GM21423 (cell line): ENCODE results near the gene ADAM17.

ENCODE experiments used
- ATAC-seq: cut with Tn5 transposase; IDR thresholded peaks from one replicate; pipeline ENCODE4 v1.9.1; 2021; ENCODE audit warnings: mild to moderate bottlenecking, moderate library complexity; ENCODE audit not compliant: unreplicated experiment

ADAM17 gene

DNA sequence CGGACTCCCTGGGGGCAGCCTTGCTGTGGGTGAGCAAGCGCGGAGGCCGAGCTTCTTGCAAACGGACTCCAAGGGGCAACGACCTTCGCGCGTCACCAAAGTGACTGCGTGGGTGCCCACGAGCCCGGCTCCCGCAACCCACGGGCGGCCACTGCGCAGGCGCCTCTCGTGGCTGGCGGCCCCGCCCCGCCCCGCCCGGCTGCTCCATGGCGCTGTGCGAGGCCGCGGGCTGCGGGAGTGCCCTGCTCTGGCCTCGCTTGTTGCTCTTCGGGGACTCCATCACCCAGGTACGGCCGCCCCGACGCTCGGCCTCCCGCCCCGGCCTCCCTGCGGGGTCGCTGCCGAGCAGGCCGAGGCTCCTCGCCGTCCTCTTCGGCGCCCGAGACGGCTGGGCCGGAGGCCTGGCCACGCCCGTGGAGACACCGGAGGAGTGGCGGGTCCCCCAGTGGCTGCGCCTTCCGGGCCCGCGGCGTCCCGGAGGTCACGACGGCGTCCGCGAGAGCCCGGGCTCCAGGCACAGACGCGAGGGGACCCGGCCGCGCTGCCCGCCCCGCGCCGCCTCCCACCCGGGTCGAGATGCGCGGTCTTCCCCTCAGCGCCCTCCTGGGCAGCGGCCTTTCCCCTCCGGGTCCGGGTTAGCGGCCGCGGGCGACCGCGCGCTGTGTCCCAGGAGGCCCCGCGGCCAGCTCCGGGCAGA lies 81.1 kb downstream of the ADAM17 start, which contains the start of gene IAH1:
Gene IAH1 (plus strand): TSS at position 191 of the 697 bp plus-strand sequence. CDS start 16 bp downstream, at position 207.
- ATAC-seq = peak; percentile 69

DNA sequence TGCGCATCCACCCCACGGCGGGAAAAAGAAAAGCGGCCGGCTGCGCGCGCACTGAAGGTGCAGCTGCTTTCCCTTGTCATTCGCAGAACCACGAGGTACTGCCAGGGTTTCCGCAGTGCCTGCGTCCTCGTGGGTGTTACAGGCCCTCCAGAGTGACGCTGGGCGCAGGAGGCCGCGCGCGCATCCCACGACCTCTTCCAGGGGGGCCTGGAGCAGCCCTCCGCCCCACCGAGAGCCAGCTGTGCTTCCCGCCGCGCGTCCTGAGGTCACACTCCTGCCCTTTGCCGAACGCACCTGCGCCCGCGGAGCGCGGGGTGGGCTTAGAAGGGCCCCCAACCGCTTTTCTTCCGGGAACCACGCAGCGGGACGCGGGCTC lies 81.7 kb downstream of the ADAM17 start:
- ATAC-seq = peak; percentile 27

GRCh38 chr2:9473308-9473984 lies 82.2 kb downstream of the ADAM17 start:
- ATAC-seq = no peak

DNA sequence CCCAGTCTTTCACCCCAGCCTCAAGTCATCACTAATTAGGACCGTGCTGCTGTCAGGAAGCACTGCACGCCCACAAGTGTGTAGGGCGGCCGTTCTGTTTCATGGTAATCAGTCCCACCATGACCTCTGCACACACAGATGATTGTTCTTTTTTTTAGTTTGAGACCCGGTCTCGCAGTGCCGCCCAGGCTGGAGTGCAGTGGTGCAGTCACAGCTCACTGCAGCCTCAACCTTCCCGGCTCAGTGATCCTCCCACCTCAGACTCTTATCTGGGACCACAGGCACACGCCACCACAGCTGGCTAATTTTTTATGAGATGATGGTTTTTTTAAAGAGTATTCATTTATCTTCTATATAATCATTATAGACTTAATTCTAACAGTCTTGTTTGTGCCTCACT lies 83.1 kb downstream of the ADAM17 start:
- ATAC-seq = no peak

GRCh38 chr2:9471206-9471605 lies 84.4 kb downstream of the ADAM17 start:
- ATAC-seq = no peak

DNA sequence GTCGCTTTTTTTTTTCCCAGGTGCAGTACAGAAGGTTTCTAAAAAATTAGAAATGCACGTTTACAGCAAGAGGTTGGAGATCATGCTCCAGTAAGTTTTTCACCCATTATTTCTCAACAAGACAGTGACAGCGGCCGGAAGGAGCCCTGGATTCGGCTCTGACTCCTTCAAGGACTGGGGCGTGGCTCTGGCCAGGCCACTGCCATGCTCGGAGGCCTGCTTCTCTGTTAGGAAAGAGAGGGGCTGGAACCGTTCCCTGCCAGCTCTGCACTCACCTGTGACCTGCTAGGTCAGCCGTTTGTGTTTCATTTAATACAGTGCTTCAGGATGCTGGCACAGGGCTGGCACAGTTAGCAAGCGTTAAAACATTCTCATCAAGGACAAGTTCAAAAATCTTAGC lies 87.9 kb downstream of the ADAM17 start:
- no peak for ATAC-seq

GRCh38 chr2:9466147-9466683 lies 89.4 kb downstream of the ADAM17 start:
- ATAC-seq = no peak

DNA sequence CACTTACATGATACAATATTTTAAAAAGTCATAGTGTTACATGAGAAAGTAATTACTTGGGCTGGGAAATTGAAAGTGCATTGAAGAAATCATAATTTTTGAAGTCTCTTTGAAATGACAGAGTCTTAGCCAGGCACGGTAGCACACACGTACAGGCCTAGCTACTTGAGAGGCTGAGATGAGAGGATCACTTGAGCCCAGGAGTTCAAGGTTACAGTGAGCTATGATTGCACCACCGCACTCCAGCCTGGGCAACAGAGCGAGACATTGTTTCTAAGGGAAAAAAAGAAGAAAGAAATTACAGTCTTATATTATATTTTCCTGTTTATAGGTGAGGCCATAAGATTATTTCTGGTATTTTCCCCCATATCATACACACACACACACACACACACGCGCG lies 90.5 kb downstream of the ADAM17 start:
- no peak for ATAC-seq

- no peak for ATAC-seq
Observed at GRCh38 chr2:9463698-9464034, 92.0 kb downstream of the ADAM17 start.

DNA sequence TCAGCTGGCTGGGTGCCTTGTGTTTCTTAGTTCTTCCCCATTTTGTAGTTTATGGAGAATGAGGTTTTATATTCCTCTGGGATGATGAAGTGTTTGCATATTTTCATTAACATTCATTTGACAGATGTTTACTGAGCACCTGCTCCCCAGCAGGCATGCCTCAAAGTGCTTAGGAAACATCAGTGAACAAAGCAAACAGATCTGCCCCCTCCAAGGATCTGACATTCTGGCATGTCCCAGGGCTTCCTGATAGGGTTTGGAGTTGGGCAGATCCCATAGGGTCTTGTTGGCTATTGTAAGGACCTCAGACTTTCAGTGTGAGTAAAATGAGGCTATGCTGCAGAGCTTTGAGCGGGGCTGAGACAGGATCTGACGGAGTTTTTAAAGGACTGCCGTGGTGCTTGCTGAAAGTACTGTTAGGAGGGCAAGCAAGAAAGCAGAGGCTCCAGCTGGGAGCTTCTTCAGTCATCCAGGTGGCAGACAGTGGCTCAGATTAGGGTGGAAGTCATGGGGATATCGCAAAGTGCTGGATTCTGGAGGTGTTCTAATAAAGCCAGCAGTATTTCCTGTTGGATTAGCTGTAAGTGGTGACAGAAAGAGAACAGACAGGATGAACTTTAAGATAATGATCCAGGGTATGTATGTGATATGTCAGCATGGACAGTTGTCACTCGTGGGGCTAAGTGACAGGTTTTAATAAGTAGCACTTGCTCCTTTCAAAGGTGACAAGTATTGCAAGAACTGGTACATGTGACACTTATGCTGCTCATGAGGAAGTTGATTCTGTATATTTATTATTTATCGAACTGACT lies 92.5 kb downstream of the ADAM17 start:
- ATAC-seq = no peak

DNA sequence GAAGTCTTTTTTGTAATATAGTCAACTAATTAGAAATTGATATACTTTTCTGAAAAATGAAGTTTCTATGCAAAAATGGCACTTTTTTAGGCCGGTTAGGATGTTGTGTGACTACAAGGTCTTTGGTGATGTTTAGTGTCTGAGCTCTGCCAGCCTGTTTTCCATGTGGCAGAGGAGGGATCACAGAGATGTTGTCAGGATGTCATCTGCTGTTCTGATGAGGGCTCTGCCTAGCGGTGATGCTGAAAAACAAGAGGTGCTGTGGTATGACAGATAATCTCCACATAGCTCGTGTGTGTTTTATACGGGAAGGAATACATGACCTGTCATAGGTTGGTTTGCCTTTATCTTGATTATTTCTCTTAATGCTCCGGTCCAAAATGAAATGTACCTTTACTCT lies 93.3 kb downstream of the ADAM17 start:
- no peak for ATAC-seq

DNA sequence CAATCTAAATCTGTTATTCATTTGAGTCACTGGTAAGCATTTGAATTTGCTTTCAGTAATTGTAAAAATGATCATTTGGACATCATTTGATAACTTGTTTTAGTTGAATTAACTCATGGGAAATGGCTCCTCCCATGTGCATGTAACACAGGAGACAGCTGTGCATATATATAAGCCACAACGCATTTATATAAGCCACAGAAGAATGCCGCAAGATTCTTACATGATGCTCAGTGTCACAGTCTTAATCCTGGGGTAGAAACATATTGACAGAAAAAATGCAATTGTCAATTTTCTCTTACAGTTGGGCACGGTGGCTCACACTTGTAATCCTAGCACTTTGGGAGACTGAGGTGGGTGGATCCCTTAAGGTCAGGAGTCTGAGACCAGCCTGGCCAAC lies 94.6 kb downstream of the ADAM17 start:
- ATAC-seq = no peak

GRCh38 chr2:9460441-9461017 lies 95.1 kb downstream of the ADAM17 start:
- ATAC-seq = no peak

DNA sequence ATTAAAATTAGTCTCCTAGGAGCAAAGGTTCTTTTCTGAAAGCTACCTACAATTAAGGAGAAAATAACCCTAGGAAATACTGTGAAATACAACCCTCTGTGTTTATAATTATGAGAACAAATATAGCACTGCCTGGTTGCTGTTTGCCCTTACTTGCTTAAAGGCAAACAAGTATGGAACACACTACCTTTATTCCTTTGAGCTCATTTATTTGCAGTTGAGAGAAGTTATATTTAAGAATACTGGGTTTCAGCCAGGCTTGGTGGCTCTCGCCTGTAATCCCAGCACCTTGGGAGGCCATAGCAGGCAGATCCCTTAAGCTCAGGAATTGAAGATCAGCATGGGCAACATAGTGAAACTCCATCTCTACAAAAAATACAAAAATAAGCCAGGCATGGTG lies 104.4 kb downstream of the ADAM17 start:
- ATAC-seq = no peak

DNA sequence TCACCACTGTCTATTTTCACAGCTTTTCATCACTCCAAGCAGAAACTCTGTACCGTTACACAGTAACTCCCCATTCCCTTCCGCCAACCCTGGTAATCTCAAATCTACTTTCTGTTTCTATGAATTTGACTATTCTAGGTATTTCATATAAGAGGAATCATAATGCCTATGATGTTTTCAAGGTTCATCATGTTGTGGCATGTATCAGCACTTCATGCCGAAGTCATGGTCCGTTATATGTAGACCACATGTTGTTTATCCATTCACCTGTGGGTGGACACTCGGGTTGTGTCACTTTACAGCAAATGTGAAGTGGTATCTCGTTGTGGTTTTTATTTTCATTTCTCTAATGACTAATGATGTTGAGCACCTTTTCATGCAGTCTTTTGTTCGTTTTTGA lies 110.5 kb downstream of the ADAM17 start:
- no peak for ATAC-seq

DNA sequence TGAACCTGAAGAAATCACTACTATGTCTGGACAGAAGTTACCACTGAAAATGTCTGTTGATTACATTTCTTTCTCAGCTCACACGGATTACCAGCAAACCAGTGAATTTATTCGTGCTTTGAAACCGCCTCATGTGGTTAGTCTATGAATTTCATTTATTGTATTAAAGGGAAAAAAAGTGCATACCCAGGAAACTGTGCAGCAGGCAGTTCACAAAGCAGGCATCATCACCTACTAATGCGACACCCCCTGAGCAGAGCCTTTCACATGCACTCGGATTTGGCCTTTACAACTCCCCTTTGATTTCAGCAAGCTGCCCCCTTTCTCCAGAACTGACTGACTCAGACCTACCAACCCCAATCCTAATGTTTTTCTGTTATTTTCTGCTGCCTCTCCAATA lies 112.1 kb downstream of the ADAM17 start:
- no peak for ATAC-seq

- no peak for ATAC-seq
Observed at GRCh38 chr2:9441556-9441955, 114.1 kb downstream of the ADAM17 start.

DNA sequence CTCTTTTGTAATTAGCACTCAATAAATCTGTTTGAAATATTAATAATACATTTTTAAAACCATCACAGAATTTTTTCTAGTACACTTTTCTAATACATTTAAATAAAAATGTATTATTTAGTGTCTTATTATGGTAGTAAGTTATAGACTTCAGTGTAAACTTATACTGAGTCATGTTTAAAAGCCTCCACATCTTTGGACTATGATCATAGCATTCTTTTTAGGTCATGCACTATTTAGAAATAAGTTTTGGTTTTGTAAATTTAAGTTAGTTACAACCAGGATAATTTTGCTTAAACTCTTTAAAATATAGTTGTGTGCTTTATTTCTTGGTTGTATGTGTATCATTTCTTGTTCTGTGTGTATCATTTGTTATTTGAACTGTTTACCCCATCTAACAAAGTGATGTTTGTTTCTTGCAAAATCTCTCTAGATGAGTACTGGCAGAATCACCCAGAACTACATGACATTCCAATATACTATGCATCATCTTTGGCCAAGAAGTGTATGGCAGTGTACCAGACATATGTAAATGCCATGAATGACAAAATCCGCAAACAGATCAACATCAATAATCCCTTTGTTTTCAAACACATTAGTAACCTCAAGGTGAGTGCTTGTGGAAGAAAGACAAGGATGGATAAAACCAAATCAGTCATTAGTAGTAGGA lies 115.4 kb downstream of the ADAM17 start:
- ATAC-seq = no peak

GRCh38 chr2:9439536-9439935 lies 116.1 kb downstream of the ADAM17 start:
- no peak for ATAC-seq
